Common myeloid progenitor, CD34-positive (primary cell): Measurements from ENCODE around the gene NSL1.

ENCODE experiments used
- CTCF ChIA-PET: fragments of 350-600 bp; sonication (Branson Sonifier 250); formaldehyde crosslinking; loops from one replicate; lab custom pipeline; 2021; ENCODE audit warnings: antibody characterized with exemption; lab: Charles Lee
- POLR2A ChIA-PET: fragments of 350-600 bp; sonication (Branson Sonifier 250); formaldehyde crosslinking; loops from one replicate; lab custom pipeline; 2021; ENCODE audit warnings: antibody characterized with exemption; lab: Charles Lee
- DNase-seq, 3 donors: peaks; one replicate each; pipeline versions ENCODE4 v3.0.0 to v3.0.0-alpha.2; 2013
- H3K27ac ChIP-seq, 2 experiments: 1 replicate in 1 of 2; 2 replicates in 1 of 2; pipeline ENCODE4 v1.7.0; 2013; ENCODE audit warnings: inconsistent platforms in 2 of 2, low read length in 2 of 2, mild to moderate bottlenecking in 2 of 2, low read depth in 1 of 2, moderate library complexity in 1 of 2; ENCODE audit not compliant: severe bottlenecking in 2 of 2, insufficient read depth in 1 of 2, poor library complexity in 1 of 2
- H3K27me3 ChIP-seq, 5 experiments: replicated peaks in 2 of 5; 1 replicate in 3 of 5; 2 replicates in 2 of 5; pipeline versions ENCODE4 v1.6.1 to v1.7.0; 2013; ENCODE audit warnings: low read length in 4 of 5, mild to moderate bottlenecking in 2 of 5, moderate library complexity in 2 of 5, inconsistent platforms in 1 of 5; ENCODE audit not compliant: insufficient read depth in 5 of 5, control insufficient read depth in 4 of 5
- H3K36me3 ChIP-seq, 4 experiments: 1 replicate in 2 of 4; 2 replicates in 2 of 4; pipeline versions ENCODE4 v1.6.1 to v1.7.0; 2013; ENCODE audit warnings: low read length in 3 of 4, control low read depth in 1 of 4, mild to moderate bottlenecking in 1 of 4; ENCODE audit not compliant: control insufficient read depth in 4 of 4, insufficient read depth in 4 of 4
- H3K4me1 ChIP-seq, 4 experiments: 1 replicate in 3 of 4; 2 replicates in 1 of 4; pipeline versions ENCODE4 v1.6.1 to v1.7.1; 2013; ENCODE audit warnings: low read length in 3 of 4, mild to moderate bottlenecking in 3 of 4, control low read depth in 1 of 4, inconsistent platforms in 1 of 4, moderate library complexity in 1 of 4; ENCODE audit not compliant: control insufficient read depth in 4 of 4, insufficient read depth in 4 of 4; ENCODE audit errors: control extremely low read depth in 1 of 4
- H3K4me3 ChIP-seq, 7 experiments: 1 replicate in 4 of 7; 2 replicates in 3 of 7; pipeline versions ENCODE4 v1.5.1 to v1.7.0; 2013; ENCODE audit warnings: mild to moderate bottlenecking in 7 of 7, low read length in 6 of 7, moderate library complexity in 6 of 7, inconsistent platforms in 2 of 7, low read depth in 2 of 7, control low read depth in 1 of 7; ENCODE audit not compliant: insufficient read depth in 4 of 7, control insufficient read depth in 1 of 7; ENCODE audit errors: extremely low read depth in 1 of 7
- H3K9me3 ChIP-seq, 5 experiments: 1 replicate in 4 of 5; 2 replicates in 1 of 5; pipeline versions ENCODE4 v1.6.1 to v1.7.1; 2013; ENCODE audit warnings: low read length in 4 of 5, mild to moderate bottlenecking in 2 of 5, inconsistent platforms in 1 of 5, low read depth in 1 of 5, moderate library complexity in 1 of 5; ENCODE audit not compliant: control insufficient read depth in 4 of 5, insufficient read depth in 2 of 5; ENCODE audit errors: control extremely low read depth in 1 of 5
- WGBS: methylation state at CpG from one replicate; pipeline ENCODE4 v1.1.5; 2013; ENCODE audit not compliant: insufficient coverage; 5-methylcytosine and 5-hydroxymethylcytosine counted together

NSL1 gene

GRCh38 chr1:212689196-212689725, 102.3 kb downstream of the NSL1 start:
- CTCF ChIA-PET, result no interaction called here

DNA sequence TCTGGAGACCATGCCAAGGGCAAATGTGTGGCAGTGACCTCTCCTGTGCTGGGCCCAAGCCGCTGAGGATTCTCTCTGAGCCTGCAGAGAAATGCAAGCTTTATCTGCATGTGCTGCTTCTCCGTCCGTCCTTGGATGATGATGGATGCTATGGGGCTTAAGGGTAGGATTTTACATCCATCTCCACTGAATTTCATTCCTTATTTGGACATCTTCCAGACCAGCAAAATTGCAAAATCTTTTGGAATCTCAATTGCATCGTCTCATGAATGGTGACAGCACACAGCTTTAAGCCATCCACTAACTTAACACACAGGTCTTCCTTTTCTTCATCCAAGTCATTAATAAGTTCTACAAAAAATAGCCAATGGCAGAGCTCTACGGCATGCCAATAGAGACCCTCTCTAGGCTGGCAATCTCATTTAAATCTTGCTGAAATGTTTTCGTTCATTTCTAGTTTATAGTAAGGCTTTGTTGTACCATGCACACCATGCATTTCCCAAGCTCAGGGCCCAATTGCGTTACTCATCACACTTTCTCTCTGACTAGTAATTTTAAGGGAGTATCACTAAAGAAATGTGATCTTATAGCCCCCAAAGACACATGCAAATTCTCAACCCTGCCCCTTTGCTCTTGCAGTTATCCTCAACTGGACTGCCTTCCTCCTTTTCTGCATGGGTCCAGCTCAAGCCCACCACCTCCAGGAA, 103.1 kb downstream of the NSL1 start:
- H3K27me3 ChIP-seq, result peaks cover 0 to 2% (median 0%) of the 10 kb centered on the region in 5 experiments
- H3K4me1 ChIP-seq, result peaks cover 0 to 11% (median 1%) of the 10 kb centered on the region in 4 experiments
- DNase-seq, result no peak
- no peak overlapping the region for H3K4me3 ChIP-seq
- POLR2A ChIA-PET, result no interaction called here
- 95% methylated on average over 3 of the region's 7 CpGs for WGBS
- no peak overlapping the region for H3K27ac ChIP-seq
- no peaks in the 10 kb centered on the region for H3K9me3 ChIP-seq
- CTCF ChIA-PET, result no interaction called here
- no peaks in the 10 kb centered on the region for H3K36me3 ChIP-seq

More at GRCh38 chr1:212689196-212689725, 102.3 kb downstream of the NSL1 start:
- 93% methylated on average over 2 of the region's 5 CpGs for WGBS
- no peak for DNase-seq
- Histone ChIP-seq H3K27ac (no peak overlapping the region), H3K9me3 (no peaks in the 10 kb centered on the region), H3K4me3 (no peak overlapping the region), H3K4me1 (peaks cover 0 to 3% (median 0%) of the 10 kb centered on the region in 4 experiments), H3K36me3 (no peaks in the 10 kb centered on the region), H3K27me3 (peaks cover 0 to 2% (median 0%) of the 10 kb centered on the region in 5 experiments)
- POLR2A ChIA-PET, result no interaction called here

DNA sequence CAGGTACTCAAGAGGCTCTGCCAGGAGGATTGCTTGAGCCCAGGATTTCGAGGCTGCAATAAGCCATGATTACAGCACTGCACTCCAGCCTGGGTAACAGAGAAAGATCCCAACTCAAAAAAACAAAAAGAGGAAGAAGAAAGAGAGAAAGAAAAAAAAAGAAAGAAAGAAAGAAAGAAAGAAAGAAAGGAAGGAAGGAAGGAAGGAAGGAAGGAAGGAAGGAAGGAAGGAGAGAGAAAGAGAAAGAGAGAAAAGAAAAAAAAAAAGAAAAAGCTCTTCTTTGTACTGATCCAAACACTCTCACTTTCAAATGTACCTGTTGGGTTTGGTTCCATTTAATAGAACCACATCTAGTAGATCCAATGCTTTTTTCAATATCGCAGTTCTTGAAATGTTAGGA, 103.8 kb downstream of the NSL1 start:
- no CpG with 5 or more reads among the region's 2 CpGs for WGBS
- CTCF ChIA-PET, result interaction anchor here (2.1 kb wide), 1 partner anchor 211 kb away, joined by 4 read pairs; no protein-coding TSS in a partner anchor
- H3K9me3 ChIP-seq, result no peaks in the 10 kb centered on the region
- POLR2A ChIA-PET, result no interaction called here
- H3K27me3 ChIP-seq, result peaks cover 0 to 2% (median 0%) of the 10 kb centered on the region in 5 experiments
- no peaks in the 10 kb centered on the region for H3K36me3 ChIP-seq
- H3K4me3 ChIP-seq, result no peak overlapping the region
- H3K27ac ChIP-seq, result no peak overlapping the region
- DNase-seq, result no peak
- H3K4me1 ChIP-seq, result peaks cover 0 to 17% (median 4%) of the 10 kb centered on the region in 4 experiments

DNA sequence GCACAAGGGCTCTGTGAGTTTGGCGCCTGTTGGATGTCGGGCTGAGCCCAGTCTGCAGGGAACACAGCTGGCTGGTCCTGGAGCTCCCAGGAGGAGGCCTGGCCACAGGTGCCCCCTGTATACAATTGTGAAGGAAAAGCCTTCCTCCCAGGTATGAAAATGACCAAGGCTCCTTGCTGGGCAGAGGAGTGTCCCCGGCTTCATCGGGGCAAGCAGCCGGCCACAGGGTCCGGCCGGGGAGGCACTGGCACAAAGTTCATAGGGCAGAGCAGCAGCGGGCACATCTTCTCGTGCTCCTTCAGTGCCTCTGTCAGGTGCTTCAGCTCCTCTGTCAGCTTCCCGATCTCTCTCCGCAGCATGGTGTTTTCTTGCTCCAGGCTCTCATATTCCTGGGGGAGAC, 105.0 kb downstream of the NSL1 start:
- Histone ChIP-seq H3K27me3 (peaks cover 0 to 2% (median 0%) of the 10 kb centered on the region in 5 experiments), H3K9me3 (no peaks in the 10 kb centered on the region), H3K27ac (no peak overlapping the region), H3K36me3 (no peaks in the 10 kb centered on the region), H3K4me1 (peaks cover 3 to 23% (median 4%) of the 10 kb centered on the region in 4 experiments), H3K4me3 (no peak overlapping the region)
- POLR2A ChIA-PET, result no interaction called here
- CTCF ChIA-PET, result interaction anchor here (2.1 kb wide), 1 partner anchor 210 kb away, joined by 4 read pairs; no protein-coding TSS in a partner anchor
- over 99% methylated on average over 11 of the region's 11 CpGs for WGBS
- no peak for DNase-seq

- CTCF ChIA-PET, result interaction anchor here (2.1 kb wide), 1 partner anchor 209 kb away, joined by 4 read pairs; no protein-coding TSS in a partner anchor
Measured at GRCh38 chr1:212686069-212686468, 105.5 kb downstream of the NSL1 start.

GRCh38 chr1:212685429-212685828, 106.1 kb downstream of the NSL1 start:
- peaks cover 3 to 23% (median 4%) of the 10 kb centered on the region in 4 experiments for H3K4me1 ChIP-seq
- H3K36me3 ChIP-seq, result no peaks in the 10 kb centered on the region
- no peaks in the 10 kb centered on the region for H3K27me3 ChIP-seq
- no CpG with 5 or more reads among the region's 2 CpGs for WGBS
- H3K4me3 ChIP-seq, result no peak overlapping the region
- ChIA-PET CTCF (interaction anchor here (2.1 kb wide), 1 partner anchor 209 kb away, joined by 4 read pairs; no protein-coding TSS in a partner anchor), POLR2A (no interaction called here)
- no peaks in the 10 kb centered on the region for H3K9me3 ChIP-seq
- DNase-seq, result no peak
- H3K27ac ChIP-seq, result no peak overlapping the region

More at GRCh38 chr1:212686069-212686468, 105.5 kb downstream of the NSL1 start:
- no peak overlapping the region for H3K27ac ChIP-seq
- no peak overlapping the region for H3K4me3 ChIP-seq
- no peaks in the 10 kb centered on the region for H3K9me3 ChIP-seq
- no CpG with 5 or more reads among the region's 3 CpGs for WGBS
- POLR2A ChIA-PET, result no interaction called here
- H3K27me3 ChIP-seq, result peaks cover 0 to 2% (median 0%) of the 10 kb centered on the region in 5 experiments
- peaks cover 3 to 23% (median 4%) of the 10 kb centered on the region in 4 experiments for H3K4me1 ChIP-seq
- DNase-seq, result no peak
- no peaks in the 10 kb centered on the region for H3K36me3 ChIP-seq
